ENCODE measurements around the gene WNT11.

Gene WNT11

DNA sequence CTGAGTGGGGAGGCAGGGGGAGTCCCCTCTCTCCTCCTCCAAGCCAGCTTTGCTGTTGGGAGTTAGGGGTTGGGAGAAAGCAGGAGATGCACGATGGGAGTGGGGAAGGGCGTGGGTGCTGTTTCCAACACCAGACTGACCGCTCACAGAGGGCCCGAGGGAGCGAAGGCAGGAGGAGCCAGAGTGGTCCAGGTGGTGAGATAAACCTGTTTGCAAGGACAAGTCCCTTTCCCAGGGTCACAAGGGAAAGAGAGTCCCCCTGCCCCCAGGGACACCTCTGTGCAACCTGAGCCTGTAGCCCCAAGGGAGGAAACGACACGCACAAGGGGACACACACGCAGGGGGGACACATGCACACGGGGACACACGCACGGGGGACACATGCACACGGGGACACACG, 42.2 kb downstream of the WNT11 start:
- TF ChIP-seq, protein P1, sequence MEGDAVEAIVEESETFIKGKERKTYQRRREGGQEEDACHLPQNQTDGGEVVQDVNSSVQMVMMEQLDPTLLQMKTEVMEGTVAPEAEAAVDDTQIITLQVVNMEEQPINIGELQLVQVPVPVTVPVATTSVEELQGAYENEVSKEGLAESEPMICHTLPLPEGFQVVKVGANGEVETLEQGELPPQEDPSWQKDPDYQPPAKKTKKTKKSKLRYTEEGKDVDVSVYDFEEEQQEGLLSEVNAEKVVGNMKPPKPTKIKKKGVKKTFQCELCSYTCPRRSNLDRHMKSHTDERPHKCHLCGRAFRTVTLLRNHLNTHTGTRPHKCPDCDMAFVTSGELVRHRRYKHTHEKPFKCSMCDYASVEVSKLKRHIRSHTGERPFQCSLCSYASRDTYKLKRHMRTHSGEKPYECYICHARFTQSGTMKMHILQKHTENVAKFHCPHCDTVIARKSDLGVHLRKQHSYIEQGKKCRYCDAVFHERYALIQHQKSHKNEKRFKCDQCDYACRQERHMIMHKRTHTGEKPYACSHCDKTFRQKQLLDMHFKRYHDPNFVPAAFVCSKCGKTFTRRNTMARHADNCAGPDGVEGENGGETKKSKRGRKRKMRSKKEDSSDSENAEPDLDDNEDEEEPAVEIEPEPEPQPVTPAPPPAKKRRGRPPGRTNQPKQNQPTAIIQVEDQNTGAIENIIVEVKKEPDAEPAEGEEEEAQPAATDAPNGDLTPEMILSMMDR (IDR thresholded peaks at IDR 0.05; ENCODE audit: low read depth, low read length) = no peak
- no peak overlapping the region for H3K4me3 ChIP-seq (ENCODE audit: low read depth, low read length)

- TF ChIP-seq, protein P1 (IDR thresholded peaks at IDR 0.05; ENCODE audit: low read depth, low read length) = no peak
- H3K4me3 ChIP-seq (ENCODE audit: low read depth, low read length) = no peak overlapping the region
Observed at GRCh38 chr11:76163289-76163880, 42.9 kb downstream of the WNT11 start.

GRCh38 chr11:76162336-76163288, 43.7 kb downstream of the WNT11 start:
- H3K4me3 ChIP-seq (ENCODE audit: low read depth, low read length) = no peak overlapping the region
- TF ChIP-seq, protein P1 (IDR thresholded peaks at IDR 0.05; ENCODE audit: low read depth, low read length) = no peak

DNA sequence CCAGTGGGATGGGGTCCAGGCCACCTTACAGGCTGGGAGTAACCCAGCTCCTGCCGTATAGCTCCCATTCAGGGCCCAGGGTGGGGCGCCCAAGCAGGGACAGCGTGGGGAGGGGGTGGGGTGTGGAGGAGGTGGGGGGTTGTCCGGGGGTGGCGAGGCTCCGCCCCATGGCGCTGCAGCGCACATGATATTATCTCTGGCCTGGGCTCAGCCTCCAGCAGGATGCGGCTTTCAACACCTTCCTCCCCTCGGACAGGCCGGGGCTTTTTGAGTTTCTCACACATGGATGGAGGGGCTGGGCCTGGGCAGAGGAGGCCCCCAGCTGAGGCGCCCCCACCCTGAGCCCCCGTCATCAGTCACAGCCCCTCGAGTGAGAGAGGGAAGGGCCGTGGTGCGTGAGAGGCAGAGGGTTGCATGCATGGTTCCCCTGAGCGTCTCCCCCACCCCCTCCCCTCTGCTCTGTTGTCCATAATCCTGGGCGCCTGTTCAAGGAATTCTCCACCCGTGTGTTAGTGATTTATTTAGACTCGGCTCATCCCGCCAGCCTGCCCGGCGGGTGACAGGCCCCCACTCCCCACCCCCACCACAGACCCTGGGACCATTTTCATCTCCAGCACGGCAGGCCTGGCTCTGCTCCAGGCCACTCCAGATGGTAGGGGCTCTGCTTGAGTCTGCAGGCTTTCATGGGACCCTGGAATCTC, 44.9 kb downstream of the WNT11 start:
- TF ChIP-seq, protein P1 (IDR thresholded peaks at IDR 0.05; ENCODE audit: low read depth, low read length) = no peak
- no peak overlapping the region for H3K4me3 ChIP-seq (ENCODE audit: low read depth, low read length)

DNA sequence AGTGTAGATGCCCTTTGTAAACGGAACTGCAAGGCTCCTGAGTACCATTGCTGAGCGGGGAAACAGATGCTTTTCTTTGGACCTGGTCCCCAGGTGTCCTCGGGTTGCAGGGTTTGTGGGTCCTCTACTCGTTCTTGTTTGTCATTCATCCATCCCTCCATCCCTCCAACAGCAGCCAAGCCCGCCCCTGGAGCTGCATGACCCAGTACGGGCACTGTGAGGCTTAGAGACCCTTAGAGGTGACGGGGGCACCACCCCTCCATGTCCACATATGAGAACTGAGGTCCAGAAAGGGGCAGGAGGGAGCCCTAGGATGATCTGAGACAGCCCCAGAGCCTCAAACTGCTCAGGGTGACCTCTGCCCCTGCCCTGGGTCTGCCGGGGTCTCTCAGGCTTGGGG, 45.4 kb downstream of the WNT11 start:
- H3K4me3 ChIP-seq (ENCODE audit: low read depth, low read length) = no peak overlapping the region
- TF ChIP-seq, protein P1 (IDR thresholded peaks at IDR 0.05; ENCODE audit: low read depth, low read length) = no peak

DNA sequence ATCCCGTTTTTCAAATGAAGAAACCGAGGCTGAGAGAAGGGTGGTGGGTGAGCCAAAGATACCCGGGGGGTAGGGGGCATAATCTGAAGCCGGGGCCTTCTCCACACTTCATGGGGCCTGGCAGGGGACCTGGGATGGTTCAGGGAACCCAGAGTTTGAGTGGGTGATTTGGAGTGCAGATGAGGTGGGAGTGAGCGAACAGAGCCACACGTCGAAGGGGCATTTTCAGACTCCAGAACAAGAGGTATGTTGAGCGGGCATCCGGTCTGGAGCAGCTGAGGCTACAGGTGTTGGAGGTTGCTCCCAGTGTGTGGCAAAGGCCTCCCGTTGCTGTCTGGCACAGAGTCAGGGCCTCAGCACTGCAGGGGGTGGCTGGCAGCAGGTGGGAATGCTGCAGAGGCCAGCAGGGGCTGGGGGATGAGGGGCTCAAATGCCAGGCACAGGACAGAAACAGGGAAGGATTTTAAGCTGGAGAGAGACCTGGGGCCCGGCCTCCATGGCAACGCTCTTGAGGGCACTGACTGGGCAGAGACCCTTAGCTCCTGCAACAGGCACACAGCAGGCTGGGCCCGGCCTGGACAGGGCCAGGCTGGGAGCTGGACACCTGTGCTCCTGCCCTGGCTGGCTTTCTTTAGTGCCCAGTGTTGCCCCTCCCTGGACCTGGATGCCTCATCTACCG, 46.2 kb downstream of the WNT11 start:
- H3K4me3 ChIP-seq (ENCODE audit: low read depth, low read length) = no peak overlapping the region
- TF ChIP-seq, protein P1 (IDR thresholded peaks at IDR 0.05; ENCODE audit: low read depth, low read length) = no peak
